GM19035 (cell line): ENCODE measurements around the gene SHISA3.

Experiments used
- ATAC-seq: cut with Tn5 transposase; IDR thresholded peaks from one replicate; pipeline ENCODE4 v1.9.1; 2021; ENCODE audit not compliant: unreplicated experiment

Gene SHISA3

DNA sequence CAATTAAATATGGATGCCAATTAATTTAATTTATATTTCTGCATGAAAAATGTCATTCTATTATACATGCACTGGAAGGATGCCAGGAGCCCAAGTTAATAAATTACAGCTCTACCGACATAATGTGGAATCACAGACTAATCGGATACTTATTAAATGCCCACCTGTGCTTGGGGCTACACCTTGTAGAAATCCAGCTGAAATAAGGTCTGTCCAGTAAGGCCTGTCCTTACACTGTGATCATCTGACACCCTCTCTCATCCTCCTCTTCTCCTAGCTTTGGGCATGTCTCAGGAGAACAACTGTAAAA is 6.0 kb upstream of the SHISA3 start:
- ATAC-seq: no peak

GRCh38 chr4:42391981-42392380 is 5.3 kb upstream of the SHISA3 start:
- no peak for ATAC-seq

DNA sequence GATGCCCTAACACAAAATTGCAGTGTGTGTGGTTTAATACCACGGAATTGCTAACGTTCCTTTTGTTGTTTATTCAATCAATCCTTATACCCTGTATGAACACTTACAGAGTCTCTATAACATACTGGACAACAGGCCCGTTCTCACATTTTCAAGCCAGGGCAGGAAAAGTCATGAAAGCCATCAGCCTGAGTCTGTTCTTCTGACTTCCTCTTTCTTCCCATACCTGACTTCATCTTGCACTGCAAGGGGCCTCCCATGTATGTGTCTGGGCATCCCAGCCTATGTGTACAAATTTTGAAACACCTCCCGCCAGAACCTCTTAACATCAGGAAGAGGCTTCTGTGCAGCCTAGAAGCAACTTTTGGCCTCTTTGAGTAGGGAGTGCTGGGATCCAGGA is 4.9 kb upstream of the SHISA3 start:
- no peak for ATAC-seq

- no peak for ATAC-seq
These were observed 1.7 kb upstream of the SHISA3 start for GRCh38 chr4:42395595-42395994.

- no peak for ATAC-seq
These were observed 932 bp upstream of the SHISA3 start for GRCh38 chr4:42396361-42396751.

DNA sequence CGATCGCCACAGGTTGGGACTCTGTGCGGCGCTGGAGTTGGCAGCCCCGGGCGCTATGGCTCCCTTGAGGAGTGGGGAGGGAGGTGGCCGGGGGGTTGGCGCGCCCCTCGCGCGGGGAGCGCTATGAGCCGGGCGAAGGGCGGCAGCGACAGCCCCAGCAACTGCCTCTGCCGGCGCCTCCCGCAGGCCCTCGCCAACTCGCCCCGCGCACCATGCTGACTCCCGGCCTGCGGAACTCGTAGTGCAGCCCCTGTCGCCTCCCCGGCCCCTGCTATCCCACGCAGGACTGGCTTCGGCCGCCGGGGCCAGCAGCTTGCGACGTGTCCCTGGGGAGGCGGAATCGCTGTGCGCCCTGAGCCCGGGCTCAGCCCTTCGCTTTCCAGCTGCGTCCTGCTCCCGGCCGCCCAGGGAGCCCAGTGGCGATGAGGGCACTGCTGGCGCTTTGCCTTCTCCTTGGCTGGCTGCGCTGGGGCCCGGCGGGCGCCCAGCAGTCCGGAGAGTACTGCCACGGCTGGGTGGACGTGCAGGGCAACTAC is 415 bp downstream of the SHISA3 start:
- peak; percentile 41 for ATAC-seq

- ATAC-seq: peak; percentile 31
These were observed 1.0 kb downstream of the SHISA3 start for GRCh38 chr4:42398171-42398870.

- ATAC-seq: no peak
These were observed 1.6 kb downstream of the SHISA3 start for GRCh38 chr4:42398871-42399331.

- no peak for ATAC-seq
These were observed 2.1 kb downstream of the SHISA3 start for GRCh38 chr4:42399393-42399792.

DNA sequence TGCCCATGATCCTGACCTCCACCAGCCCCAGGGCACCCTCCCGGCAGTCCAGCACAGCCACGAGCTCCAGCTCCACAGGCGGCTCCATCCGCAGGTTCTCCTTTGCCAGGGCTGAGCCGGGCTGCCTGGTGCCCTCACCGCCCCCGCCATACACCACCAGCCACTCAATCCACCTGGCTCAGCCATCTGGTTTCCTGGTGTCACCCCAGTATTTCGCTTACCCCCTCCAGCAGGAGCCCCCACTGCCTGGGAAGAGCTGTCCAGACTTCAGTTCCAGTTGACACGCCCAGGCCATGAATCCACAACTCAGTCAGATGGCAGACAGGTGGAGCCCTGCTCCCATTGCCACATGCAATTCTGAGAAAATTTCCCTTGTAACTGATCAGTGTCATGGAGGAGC is 3.9 kb downstream of the SHISA3 start:
- ATAC-seq: no peak

DNA sequence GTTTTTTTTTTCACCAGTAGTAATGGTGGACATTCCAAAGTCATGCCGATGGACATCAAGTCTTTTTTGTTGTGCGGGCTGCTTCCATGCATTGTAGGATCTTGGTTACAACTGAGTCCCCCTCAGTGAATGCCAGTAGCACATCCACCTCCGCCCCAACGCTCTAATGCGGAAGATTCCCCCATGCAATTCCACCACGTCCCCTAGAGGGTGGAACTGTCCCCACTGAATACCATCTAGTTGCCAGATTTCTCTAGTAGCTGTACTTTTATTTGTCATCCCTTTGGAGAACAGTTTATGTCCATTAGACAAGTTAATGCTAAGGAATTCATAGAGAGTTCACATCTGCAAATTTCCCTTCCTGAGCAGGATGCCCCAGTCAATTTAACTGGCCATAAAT is 6.7 kb downstream of the SHISA3 start:
- no peak for ATAC-seq

- no peak for ATAC-seq
These were observed 13.2 kb downstream of the SHISA3 start for GRCh38 chr4:42410446-42410845.

DNA sequence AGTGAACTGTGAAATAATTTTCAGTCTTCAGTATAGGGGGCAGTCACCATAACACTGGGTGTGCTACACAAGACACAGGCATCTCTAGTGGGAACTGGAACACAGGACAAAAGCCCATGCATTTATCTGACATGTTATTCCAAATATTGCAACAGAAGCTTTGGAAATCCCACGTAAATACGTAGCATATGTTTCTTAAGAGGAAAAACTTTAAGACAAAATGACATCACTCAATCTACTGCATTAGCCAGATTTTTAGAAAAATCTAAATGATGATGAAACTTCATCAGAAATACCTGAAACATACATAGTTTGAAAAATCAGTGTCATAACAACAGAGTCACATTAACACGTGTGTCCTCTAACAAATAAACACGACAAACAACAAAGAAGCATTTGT is 14.5 kb downstream of the SHISA3 start:
- ATAC-seq: no peak

DNA sequence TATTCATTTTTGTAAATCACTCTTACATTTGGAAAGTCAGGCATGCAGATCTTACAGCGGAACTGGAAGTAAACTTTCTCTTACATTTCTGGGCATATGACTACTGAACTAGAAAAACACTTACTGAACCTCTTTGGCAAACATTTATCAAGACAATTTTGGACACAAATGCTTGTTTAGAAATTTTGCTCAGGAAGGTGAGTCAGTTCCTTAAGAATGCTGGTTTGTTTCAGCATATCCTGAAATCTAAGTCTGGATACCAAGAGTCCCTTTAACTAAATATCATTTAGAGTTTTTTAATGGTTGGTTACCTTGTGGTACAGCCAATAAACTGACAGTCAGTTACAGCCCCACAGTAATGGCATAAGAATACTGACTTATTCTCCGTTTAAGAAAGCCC is 15.0 kb downstream of the SHISA3 start:
- no peak for ATAC-seq

- ATAC-seq: no peak
These were observed 18.0 kb downstream of the SHISA3 start for GRCh38 chr4:42415281-42415680.

- no peak for ATAC-seq
These were observed 18.7 kb downstream of the SHISA3 start for GRCh38 chr4:42416017-42416416.

DNA sequence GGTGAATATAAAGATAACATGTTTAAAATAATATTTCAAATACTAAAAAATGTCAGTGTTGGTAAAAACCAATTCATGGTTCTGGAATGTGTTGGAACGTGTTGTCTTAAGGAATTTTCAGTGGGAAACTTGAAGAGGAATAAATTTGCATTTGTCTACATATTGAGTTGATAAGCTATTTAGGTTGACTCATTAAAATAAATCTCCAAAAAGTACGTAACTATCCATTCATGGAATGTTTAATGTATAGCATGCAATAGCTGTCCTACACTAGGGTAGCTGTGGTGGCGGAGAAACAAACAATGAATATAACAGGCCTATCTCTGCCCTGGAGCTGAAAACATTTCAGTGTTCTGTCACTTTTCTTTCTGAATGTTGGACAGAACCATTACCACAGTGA is 20.3 kb downstream of the SHISA3 start:
- ATAC-seq: no peak

GRCh38 chr4:42420140-42420539 is 22.9 kb downstream of the SHISA3 start:
- no peak for ATAC-seq

- ATAC-seq: no peak
These were observed 28.1 kb downstream of the SHISA3 start for GRCh38 chr4:42425146-42426065.

DNA sequence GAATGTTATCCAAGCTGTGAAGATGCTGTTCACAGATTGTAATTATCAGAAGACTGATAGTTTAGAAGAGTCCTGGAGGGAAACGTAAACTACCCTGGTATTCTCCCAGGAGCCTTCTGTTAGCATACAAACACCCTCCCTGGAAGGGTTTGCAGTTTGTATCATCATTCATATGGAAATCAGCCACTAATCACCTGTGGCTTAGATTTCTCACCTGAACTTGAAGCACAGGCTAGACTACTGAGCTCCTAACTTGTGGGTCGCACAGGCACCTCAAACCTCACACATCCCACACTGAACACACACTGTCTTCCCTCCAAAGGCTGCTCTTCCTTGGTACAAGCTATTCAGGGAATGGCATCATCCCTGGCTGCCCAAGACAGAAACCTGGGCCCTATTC is 30.7 kb downstream of the SHISA3 start:
- no peak for ATAC-seq

DNA sequence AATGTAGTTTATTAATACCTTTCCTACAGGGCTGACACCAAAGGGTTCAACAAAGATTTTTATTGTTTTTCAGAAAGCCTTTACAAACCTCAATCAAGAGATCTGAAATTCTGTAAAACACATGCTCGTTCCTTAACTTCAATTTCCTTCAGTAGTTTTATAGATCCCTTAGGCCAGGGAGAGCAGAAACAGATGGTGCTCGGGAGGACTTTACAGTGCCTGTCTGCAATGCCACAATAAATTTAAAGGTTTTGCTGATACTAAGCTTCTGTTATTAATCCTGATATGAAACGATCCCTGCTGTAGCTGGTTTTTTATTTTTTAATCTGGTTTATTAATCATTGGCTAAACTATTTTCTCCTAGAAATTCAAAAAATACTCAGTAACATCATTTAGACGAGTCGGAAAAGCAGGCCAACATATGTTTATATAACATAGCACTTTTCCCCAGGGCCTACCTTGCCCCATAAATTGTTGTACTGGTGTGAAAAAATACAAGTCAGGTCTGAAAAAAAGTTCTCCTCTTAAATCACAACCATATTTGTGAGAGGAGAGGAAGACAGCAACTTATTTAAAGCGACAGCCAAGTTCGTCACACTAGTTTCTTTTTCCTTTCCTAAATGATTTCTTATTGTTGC is 39.8 kb downstream of the SHISA3 start:
- no peak for ATAC-seq

DNA sequence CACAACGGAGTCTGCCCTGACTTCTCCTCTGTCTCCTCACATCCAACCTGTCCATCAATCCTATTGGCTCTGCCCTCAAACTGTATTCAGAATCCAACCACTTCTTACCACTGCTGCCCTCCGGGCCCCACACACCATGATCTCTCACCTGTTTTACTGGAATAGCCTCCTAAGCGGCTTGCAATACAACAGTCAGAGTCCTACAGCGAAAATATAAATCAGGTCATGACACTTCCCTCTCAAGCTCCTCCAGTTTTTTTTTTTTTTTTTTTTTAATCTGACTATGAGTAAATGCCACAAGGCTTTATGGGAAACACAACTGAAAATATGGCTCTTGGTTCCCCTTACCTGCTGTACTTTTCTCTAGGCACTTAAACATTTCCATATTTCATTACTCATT is 42.8 kb downstream of the SHISA3 start:
- no peak for ATAC-seq
